Skeletal muscle satellite cell (primary cell): Measurements from ENCODE around the gene WNT7A.

Experiments used
- H3K27me3 ChIP-seq: 2 replicates; pipeline ENCODE4 v1.7.0; 2013; ENCODE audit warnings: low read length; ENCODE audit not compliant: control insufficient read depth, insufficient read depth
- H3K36me3 ChIP-seq: 2 replicates; pipeline ENCODE4 v1.7.0; 2013; ENCODE audit warnings: mild to moderate bottlenecking, control low read depth, low read length; ENCODE audit not compliant: insufficient read depth
- H3K4me1 ChIP-seq: 2 replicates; pipeline ENCODE4 v1.7.0; 2013; ENCODE audit warnings: low read length; ENCODE audit not compliant: control insufficient read depth, insufficient read depth
- H3K4me2 ChIP-seq: 2 replicates; pipeline ENCODE4 v1.7.0; 2013; ENCODE audit warnings: mild to moderate bottlenecking, low read length
- H3K4me3 ChIP-seq: 2 replicates; pipeline ENCODE4 v1.7.0; 2013; ENCODE audit warnings: low read length
- H3K9ac ChIP-seq: 2 replicates; pipeline ENCODE4 v1.7.0; 2013; ENCODE audit warnings: mild to moderate bottlenecking, low read depth, low read length, moderate library complexity
- H3K9me3 ChIP-seq: replicated peaks from 2 replicates; pipeline ENCODE4 v1.7.0; 2013; ENCODE audit warnings: mild to moderate bottlenecking, control low read depth, low read length

Gene WNT7A

GRCh38 chr3:13894096-13894806 is 14.4 kb upstream of the WNT7A start:
- peaks cover 4% of the 10 kb centered on the region for H3K4me1 ChIP-seq
- peaks cover 12% of the 10 kb centered on the region for H3K27me3 ChIP-seq
- H3K4me2 ChIP-seq, result no peak overlapping the region
- H3K4me3 ChIP-seq, result no peak overlapping the region
- no peaks in the 10 kb centered on the region for H3K36me3 ChIP-seq
- H3K9ac ChIP-seq, result no peak overlapping the region
- H3K9me3 ChIP-seq, result no peaks in the 10 kb centered on the region

DNA sequence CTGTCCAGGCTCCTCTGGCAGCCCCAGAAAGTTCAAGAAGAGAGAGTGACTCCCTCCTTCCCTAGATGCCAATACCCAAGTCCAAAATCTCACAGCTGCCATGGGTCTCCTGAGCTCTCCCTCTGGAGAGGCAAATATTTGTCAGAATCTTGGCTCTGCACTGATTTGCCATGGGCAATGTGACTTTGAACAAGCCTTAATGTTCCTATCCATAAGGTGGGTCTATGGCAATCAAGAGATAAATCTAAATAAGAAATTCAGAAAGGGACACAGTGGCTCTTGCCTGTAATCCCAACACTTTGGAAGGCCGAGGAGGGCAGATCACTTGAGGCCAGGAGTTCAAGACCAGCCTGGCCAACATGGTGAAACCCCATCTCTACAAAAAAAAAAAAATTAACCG is 12.4 kb upstream of the WNT7A start:
- no peak overlapping the region for H3K9ac ChIP-seq
- H3K4me3 ChIP-seq, result no peak overlapping the region
- peaks cover 12% of the 10 kb centered on the region for H3K27me3 ChIP-seq
- H3K4me1 ChIP-seq, result peaks cover 4% of the 10 kb centered on the region
- no peaks in the 10 kb centered on the region for H3K36me3 ChIP-seq
- no peaks in the 10 kb centered on the region for H3K9me3 ChIP-seq
- no peak overlapping the region for H3K4me2 ChIP-seq

GRCh38 chr3:13891492-13892073 is 11.7 kb upstream of the WNT7A start:
- H3K4me3 ChIP-seq, result no peak overlapping the region
- no peaks in the 10 kb centered on the region for H3K9me3 ChIP-seq
- peaks cover 12% of the 10 kb centered on the region for H3K27me3 ChIP-seq
- no peaks in the 10 kb centered on the region for H3K36me3 ChIP-seq
- no peak overlapping the region for H3K9ac ChIP-seq
- no peak overlapping the region for H3K4me2 ChIP-seq
- peaks cover 4% of the 10 kb centered on the region for H3K4me1 ChIP-seq

DNA sequence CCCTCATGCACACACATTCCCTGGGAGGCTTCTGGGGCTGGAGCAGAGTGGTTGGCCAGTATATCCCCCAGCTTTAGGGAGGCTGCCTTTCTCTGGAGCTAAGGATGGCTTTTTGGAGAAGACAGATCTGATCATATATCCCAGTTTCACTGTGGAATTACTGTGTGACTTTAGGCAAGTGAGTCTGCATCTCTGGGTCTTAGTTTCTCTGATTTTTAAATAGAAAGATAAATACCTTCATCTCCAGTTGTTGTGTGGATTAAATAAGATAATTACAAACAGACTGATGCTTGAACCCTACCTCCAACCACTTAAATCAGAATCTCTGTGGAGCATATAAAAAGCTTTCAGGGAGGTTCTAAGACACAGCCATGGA is 11.1 kb upstream of the WNT7A start:
- Histone ChIP-seq H3K4me3 (no peak overlapping the region), H3K36me3 (no peaks in the 10 kb centered on the region)

GRCh38 chr3:13890377-13891016 is 10.6 kb upstream of the WNT7A start:
- H3K27me3 ChIP-seq, result peaks cover 12% of the 10 kb centered on the region
- H3K4me3 ChIP-seq, result no peak overlapping the region
- no peak overlapping the region for H3K9ac ChIP-seq
- H3K4me1 ChIP-seq, result no peaks in the 10 kb centered on the region
- no peak overlapping the region for H3K4me2 ChIP-seq
- no peaks in the 10 kb centered on the region for H3K36me3 ChIP-seq
- no peaks in the 10 kb centered on the region for H3K9me3 ChIP-seq

More for the DNA sequence above, 11.1 kb upstream of the WNT7A start:
- no peak overlapping the region for H3K4me2 ChIP-seq
- H3K27me3 ChIP-seq, result peaks cover 12% of the 10 kb centered on the region
- H3K4me1 ChIP-seq, result peaks cover 3% of the 10 kb centered on the region
- H3K9me3 ChIP-seq, result no peaks in the 10 kb centered on the region
- H3K9ac ChIP-seq, result no peak overlapping the region

- Histone ChIP-seq H3K4me3 (no peak overlapping the region), H3K9me3 (no peaks in the 10 kb centered on the region), H3K4me1 (no peaks in the 10 kb centered on the region), H3K9ac (no peak overlapping the region), H3K36me3 (no peaks in the 10 kb centered on the region), H3K4me2 (no peak overlapping the region), H3K27me3 (no peaks in the 10 kb centered on the region)
Observed at GRCh38 chr3:13888576-13888975, 8.7 kb upstream of the WNT7A start.

GRCh38 chr3:13887495-13888300 is 7.8 kb upstream of the WNT7A start:
- Histone ChIP-seq H3K4me1 (no peaks in the 10 kb centered on the region), H3K9me3 (no peaks in the 10 kb centered on the region), H3K4me2 (no peak overlapping the region), H3K27me3 (no peaks in the 10 kb centered on the region), H3K9ac (no peak overlapping the region), H3K36me3 (no peaks in the 10 kb centered on the region), H3K4me3 (no peak overlapping the region)

DNA sequence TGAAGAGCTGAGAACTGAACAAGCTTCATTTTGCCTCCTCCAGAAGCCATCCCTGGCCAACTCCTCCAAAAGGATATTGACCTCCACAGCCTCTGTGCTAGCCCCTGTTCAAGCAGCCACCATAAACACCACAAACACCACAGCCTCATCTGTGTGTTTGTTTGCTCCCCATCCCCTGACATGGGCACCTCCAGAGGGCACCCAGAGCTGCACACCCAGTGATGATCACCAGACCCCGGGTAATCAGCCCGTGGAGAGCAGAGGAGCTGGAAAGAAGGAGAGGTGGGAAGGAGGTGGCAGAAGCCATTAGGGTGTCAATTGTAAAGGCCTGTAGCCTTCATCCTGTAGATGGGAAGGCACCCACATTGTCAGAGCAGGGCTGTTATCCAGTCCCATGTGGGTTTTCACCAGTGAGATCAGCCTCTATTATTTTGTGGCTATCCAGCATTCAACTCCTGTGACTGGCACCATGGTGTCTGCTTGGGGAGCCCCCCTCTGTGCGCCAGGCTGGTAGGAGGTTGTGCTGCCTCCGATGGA is 6.8 kb upstream of the WNT7A start:
- Histone ChIP-seq H3K4me3 (no peak overlapping the region), H3K36me3 (no peaks in the 10 kb centered on the region), H3K9ac (no peak overlapping the region), H3K4me1 (no peaks in the 10 kb centered on the region), H3K27me3 (peaks cover under 1% of the 10 kb centered on the region), H3K4me2 (no peak overlapping the region), H3K9me3 (no peaks in the 10 kb centered on the region)

- H3K27me3 ChIP-seq, result peaks cover 11% of the 10 kb centered on the region
- H3K4me1 ChIP-seq, result no peaks in the 10 kb centered on the region
- H3K36me3 ChIP-seq, result no peaks in the 10 kb centered on the region
- no peak overlapping the region for H3K9ac ChIP-seq
- H3K9me3 ChIP-seq, result no peaks in the 10 kb centered on the region
- no peak overlapping the region for H3K4me2 ChIP-seq
- H3K4me3 ChIP-seq, result no peak overlapping the region
Observed at GRCh38 chr3:13885704-13886010, 5.8 kb upstream of the WNT7A start.

DNA sequence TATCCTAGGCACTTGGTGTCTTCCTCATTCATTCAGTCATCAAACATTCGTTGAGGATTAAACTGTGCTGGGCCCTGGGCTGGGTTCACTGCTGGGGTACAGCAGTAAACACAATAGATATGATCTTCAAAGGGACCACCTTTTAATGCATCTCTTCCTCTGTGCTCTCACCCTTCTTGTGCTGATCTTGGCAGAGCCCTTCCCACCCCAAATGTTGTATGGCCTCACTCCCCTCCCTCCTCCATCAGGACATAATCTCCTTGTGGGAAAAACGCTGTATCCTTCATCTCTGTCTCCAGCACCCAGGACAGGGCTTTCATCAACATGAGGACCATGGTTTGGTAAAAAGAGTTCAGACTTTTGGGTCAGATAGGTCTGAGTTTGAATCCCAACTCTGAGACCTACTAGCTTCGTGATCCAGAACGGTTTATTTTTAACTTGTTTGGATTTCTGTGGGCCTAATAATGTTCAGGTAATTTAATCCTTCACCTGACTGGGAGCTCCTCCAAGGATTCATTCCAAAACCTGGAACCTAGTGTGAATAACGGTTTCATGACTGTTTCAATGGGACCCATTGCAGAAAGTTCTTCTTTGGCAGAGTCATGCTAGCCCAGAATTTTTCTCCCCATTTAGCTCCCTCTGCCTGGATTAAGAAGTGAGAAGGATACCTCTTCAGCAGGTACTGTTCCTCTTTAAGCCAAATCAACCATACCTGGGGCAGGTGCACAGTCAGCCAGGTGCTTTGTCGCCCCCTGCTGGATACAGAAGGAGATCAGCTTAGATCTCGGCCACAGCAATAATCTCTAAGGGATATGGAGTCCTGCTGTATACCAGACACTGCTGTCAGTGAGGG is 5.2 kb upstream of the WNT7A start:
- H3K9ac ChIP-seq, result no peak overlapping the region
- H3K4me1 ChIP-seq, result no peaks in the 10 kb centered on the region
- H3K9me3 ChIP-seq, result no peaks in the 10 kb centered on the region
- H3K4me2 ChIP-seq, result no peak overlapping the region
- H3K4me3 ChIP-seq, result no peak overlapping the region
- H3K27me3 ChIP-seq, result peaks cover 15% of the 10 kb centered on the region
- H3K36me3 ChIP-seq, result no peaks in the 10 kb centered on the region

GRCh38 chr3:13883681-13884080 is 3.8 kb upstream of the WNT7A start:
- peaks cover 26% of the 10 kb centered on the region for H3K27me3 ChIP-seq

More at GRCh38 chr3:13883681-13884080, 3.8 kb upstream of the WNT7A start:
- Histone ChIP-seq H3K4me3 (no peak overlapping the region), H3K9ac (no peak overlapping the region), H3K9me3 (no peaks in the 10 kb centered on the region), H3K4me1 (no peaks in the 10 kb centered on the region), H3K36me3 (no peaks in the 10 kb centered on the region), H3K4me2 (no peak overlapping the region)
